Psoas muscle (tissue), 8 donors: ENCODE data around the gene HPCAL1. TPM values are rescaled to one million over a fixed set of nuclear protein-coding genes. Genes with fewer than 3 reads are reported as not detected.

Experiments used
- ATAC-seq, 4 donors: fragments of 200-7000 bp; cut with Tn5 transposase; one replicate each; pipeline ENCODE4 v1.9.1; 2020; ENCODE audit warnings: moderate library complexity in 3 of 4, mild to moderate bottlenecking in 2 of 4
- DNase-seq, 2 donors: peaks; one replicate each; pipeline ENCODE4 v3.0.0-alpha.2; 2020
- H3K27ac ChIP-seq: fragments of 200-600 bp; one replicate; pipeline ENCODE4 v1.8.0; 2022
- H3K27me3 ChIP-seq, 3 donors: fragments of 200-600 bp in 1 of 3; one replicate each; pipeline versions ENCODE4 v1.6.1 to v1.8.0; 2013 to 2022; ENCODE audit warnings: low read length in 2 of 3, mild to moderate bottlenecking in 2 of 3, moderate library complexity in 1 of 3; ENCODE audit not compliant: insufficient read depth in 3 of 3
- H3K36me3 ChIP-seq, 2 donors: fragments of 200-600 bp in 1 of 2; one replicate each; pipeline versions ENCODE4 v1.6.1 to v1.8.0; 2013 to 2022; ENCODE audit warnings: low read depth in 1 of 2, mild to moderate bottlenecking in 1 of 2, moderate library complexity in 1 of 2; ENCODE audit not compliant: insufficient read depth in 1 of 2
- H3K4me1 ChIP-seq: fragments of 200-600 bp; one replicate; pipeline ENCODE4 v1.8.0; 2022
- H3K4me3 ChIP-seq: fragments of 200-600 bp; one replicate; pipeline ENCODE4 v1.8.0; 2022; ENCODE audit warnings: mild to moderate bottlenecking
- H3K9me3 ChIP-seq: fragments of 200-600 bp; one replicate; pipeline ENCODE4 v1.8.0; 2022
- CTCF ChIP-seq: fragments of 200-600 bp; IDR thresholded peaks from one replicate; pipeline ENCODE4 v1.8.0; 2022; ENCODE audit warnings: antibody characterized with exemption
- WGBS, 3 donors: extraction: QIAGEN DNeasy Blood & Tissue Kit; methylation state at CpG; one replicate each; pipeline versions ENCODE4 v1.1.6 to v1.1.7; 2013; 5-methylcytosine and 5-hydroxymethylcytosine counted together
- intact Hi-C, 2 donors: fragments of 100-400 bp; cut with DNase I; formaldehyde crosslinking; loops; one replicate each; pipeline versions ENCODE4 v1.11.0 to v1.14.2; 2022
- polyA plus RNA-seq, 3 donors: library from polyadenylated mRNA; stranded (reverse); fragments of 200-250 nt; gene quantifications; one replicate each; pipeline ENCODE4 v1.2.3, GENCODE V29; 2013
- total RNA-seq, 4 donors: library from RNA; stranded (reverse); fragmentation: NEBNext Ultra II Directional in 2 of 4; extraction: Animal tissue kit (Norgen Biotek cat#: 25700) in 2 of 4; gene quantifications; one replicate each; pipeline versions ENCODE4 v1.2.1 to v1.2.4, GENCODE V29; 2021 to 2023
- donor health status: healthy with polysubstance abuse.
- donor health status: DM: no; HTN: no; CAD: no; lungs with moderate emphysema.
- donor health status: Bipolar disorder and iron deficiency.
- donor health status: healthy.
- donor health status: DM: yes; HTN: yes; CAD: no.
- donor health status: DM: no; HTN: no; CAD: no.
- donor health status: DM: no; HTN: no; CAD: no.
- donor health status: DM: yes; HTN: yes; CAD: no.

Gene HPCAL1
- total and polyA plus RNA-seq, 7 donors: 16.1 to 182 (median 33.4) TPM

- no peaks in the 10 kb centered on the region for H3K4me1 ChIP-seq
- no peak for TF ChIP-seq CTCF
- no peak for ATAC-seq
- no peak overlapping the region for H3K27ac ChIP-seq
- WGBS, 3 donors: 83 to 85% (median 84%) methylated on average over 24 of the region's 24 CpGs
- H3K36me3 ChIP-seq: no peaks in the 10 kb centered on the region
- peak in 1 of 2 donors; percentile 16 for DNase-seq
- no peak overlapping the region for H3K4me3 ChIP-seq
- no peaks in the 10 kb centered on the region for H3K9me3 ChIP-seq
- intact Hi-C loops: no loop called here
- H3K27me3 ChIP-seq: no peaks in the 10 kb centered on the region
These were observed 54.8 kb downstream of the HPCAL1 start for GRCh38 chr2:10357193-10358169.

- H3K9me3 ChIP-seq: no peaks in the 10 kb centered on the region
- DNase-seq: no peak
- no peak overlapping the region for H3K4me3 ChIP-seq
- H3K36me3 ChIP-seq: no peaks in the 10 kb centered on the region
- intact Hi-C loops: no loop called here
- no peaks in the 10 kb centered on the region for H3K4me1 ChIP-seq
- 95 to 96% (median 96%) methylated on average over 8 of the region's 8 CpGs for WGBS, 3 donors
- no peak for ATAC-seq
- no peak overlapping the region for H3K27ac ChIP-seq
- no peak for TF ChIP-seq CTCF
- no peaks in the 10 kb centered on the region for H3K27me3 ChIP-seq
These were observed 56.5 kb downstream of the HPCAL1 start for GRCh38 chr2:10359246-10359645.

- TF ChIP-seq CTCF: no peak
- WGBS, 3 donors: 90 to 95% (median 92%) methylated on average over 21 of the region's 21 CpGs
- Histone ChIP-seq H3K9me3 (no peaks in the 10 kb centered on the region), H3K4me1 (no peaks in the 10 kb centered on the region), H3K27ac (no peak overlapping the region), H3K36me3 (no peaks in the 10 kb centered on the region), H3K27me3 (no peaks in the 10 kb centered on the region), H3K4me3 (no peak overlapping the region)
- intact Hi-C loops: no loop called here
- peak in 1 of 2 donors; percentile 19 for DNase-seq
- peak in 1 of 4 donors; percentile 8 for ATAC-seq
These were observed 57.1 kb downstream of the HPCAL1 start for GRCh38 chr2:10359731-10360329.

GRCh38 chr2:10360460-10360849 lies 57.8 kb downstream of the HPCAL1 start:
- H3K27ac ChIP-seq: no peak overlapping the region
- no peaks in the 10 kb centered on the region for H3K27me3 ChIP-seq
- H3K4me1 ChIP-seq: no peaks in the 10 kb centered on the region
- TF ChIP-seq CTCF: no peak
- peak in 1 of 2 donors; percentile 29 for DNase-seq
- no peaks in the 10 kb centered on the region for H3K9me3 ChIP-seq
- ATAC-seq: no peak
- WGBS, 3 donors: 94 to 95% (median 95%) methylated on average over 8 of the region's 8 CpGs
- intact Hi-C loops: no loop called here
- no peak overlapping the region for H3K4me3 ChIP-seq
- no peaks in the 10 kb centered on the region for H3K36me3 ChIP-seq
